ENCODE data around the gene MDM2. TPM values are rescaled to one million over a fixed set of nuclear protein-coding genes. Genes with fewer than 3 reads are reported as not detected.
A peak's percentile ranks its signal among the peaks of the same experiment; 100 is the strongest.

The MDM2 gene
- total RNA-seq, 1 experiment from 2014 or later = 118 TPM

- Mint-ChIP-seq H3K4me3 (ENCODE audit: unreplicated experiment) (no peak overlapping the region), H3K36me3 (ENCODE audit: insufficient read depth, unreplicated experiment) (no peaks in the 10 kb centered on the region), H3K4me1 (ENCODE audit: low read depth, unreplicated experiment) (peaks cover 27% of the 10 kb centered on the region), H3K9me3 (ENCODE audit: unreplicated experiment) (no peaks in the 10 kb centered on the region), H3K27ac (ENCODE audit: unreplicated experiment) (no peak overlapping the region), H3K27me3 (ENCODE audit: insufficient read depth, unreplicated experiment) (no peaks in the 10 kb centered on the region)
- peaks cover 23% of the 10 kb centered on the region for H3K4me1 ChIP-seq
- TF ChIP-seq, protein P1, sequence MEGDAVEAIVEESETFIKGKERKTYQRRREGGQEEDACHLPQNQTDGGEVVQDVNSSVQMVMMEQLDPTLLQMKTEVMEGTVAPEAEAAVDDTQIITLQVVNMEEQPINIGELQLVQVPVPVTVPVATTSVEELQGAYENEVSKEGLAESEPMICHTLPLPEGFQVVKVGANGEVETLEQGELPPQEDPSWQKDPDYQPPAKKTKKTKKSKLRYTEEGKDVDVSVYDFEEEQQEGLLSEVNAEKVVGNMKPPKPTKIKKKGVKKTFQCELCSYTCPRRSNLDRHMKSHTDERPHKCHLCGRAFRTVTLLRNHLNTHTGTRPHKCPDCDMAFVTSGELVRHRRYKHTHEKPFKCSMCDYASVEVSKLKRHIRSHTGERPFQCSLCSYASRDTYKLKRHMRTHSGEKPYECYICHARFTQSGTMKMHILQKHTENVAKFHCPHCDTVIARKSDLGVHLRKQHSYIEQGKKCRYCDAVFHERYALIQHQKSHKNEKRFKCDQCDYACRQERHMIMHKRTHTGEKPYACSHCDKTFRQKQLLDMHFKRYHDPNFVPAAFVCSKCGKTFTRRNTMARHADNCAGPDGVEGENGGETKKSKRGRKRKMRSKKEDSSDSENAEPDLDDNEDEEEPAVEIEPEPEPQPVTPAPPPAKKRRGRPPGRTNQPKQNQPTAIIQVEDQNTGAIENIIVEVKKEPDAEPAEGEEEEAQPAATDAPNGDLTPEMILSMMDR (IDR thresholded peaks at IDR 0.05; ENCODE audit: insufficient read depth in 1 of 2, low read depth in 1 of 2, low read length in 1 of 2, severe bottlenecking in 1 of 2, unreplicated experiment in 1 of 2) = no peak
- intact Hi-C loops (cut with micrococcal nuclease; ENCODE audit: unreplicated experiment) = no loop called here
- H3K36me3 ChIP-seq (ENCODE audit: control insufficient read depth, insufficient read depth, low read length) = no peaks in the 10 kb centered on the region
- BruUV-seq (replicated peaks) = no TSS peak
- ChIA-PET POLR2A (no interaction called here), CTCF (no interaction called here)
- no peaks in the 10 kb centered on the region for H3K9me3 ChIP-seq
- DNase-seq = no peak
- H3K27me3 ChIP-seq (replicated peaks; ENCODE audit: control insufficient read depth, insufficient read depth, low read length) = no peaks in the 10 kb centered on the region
- no peak overlapping the region for H3K4me3 ChIP-seq (ENCODE audit: low read depth, low read length)
Observed at GRCh38 chr12:68785823-68786222, 22.2 kb upstream of the MDM2 start.

- H3K27me3 Mint-ChIP-seq (ENCODE audit: insufficient read depth, unreplicated experiment) = no peaks in the 10 kb centered on the region
- BruUV-seq (replicated peaks) = no TSS peak
- H3K36me3 Mint-ChIP-seq (ENCODE audit: insufficient read depth, unreplicated experiment) = no peaks in the 10 kb centered on the region
- CTCF ChIA-PET = interaction anchor here (0.7 to 1.4 kb wide), 4 partner anchors 20 to 549 kb away, joined by 3 to 7 read pairs (median 6); no protein-coding TSS in a partner anchor
- intact Hi-C loops (cut with micrococcal nuclease; ENCODE audit: unreplicated experiment) = loop anchor here (1.0 kb wide), 2 partner anchors 21 to 43 kb away; partner anchors contain the start of gene MDM2
- no peaks in the 10 kb centered on the region for H3K9me3 ChIP-seq
- no peaks in the 10 kb centered on the region for H3K9me3 Mint-ChIP-seq (ENCODE audit: unreplicated experiment)
- POLR2A ChIA-PET = interaction anchor here (0.6 to 1.4 kb wide), 2 partner anchors 21 to 30 kb away, joined by 4 to 9 read pairs; partner anchors contain the start of gene MDM2
- TF ChIP-seq, protein P1 (IDR thresholded peaks at IDR 0.05; ENCODE audit: insufficient read depth in 1 of 2, low read depth in 1 of 2, low read length in 1 of 2, severe bottlenecking in 1 of 2, unreplicated experiment in 1 of 2) = peak in 1 of 2 experiments; percentile 13
- no peaks in the 10 kb centered on the region for H3K36me3 ChIP-seq (ENCODE audit: control insufficient read depth, insufficient read depth, low read length)
- no peaks in the 10 kb centered on the region for H3K27me3 ChIP-seq (replicated peaks; ENCODE audit: control insufficient read depth, insufficient read depth, low read length)
- no peak overlapping the region for H3K27ac Mint-ChIP-seq (ENCODE audit: unreplicated experiment)
- peaks cover 23% of the 10 kb centered on the region for H3K4me1 ChIP-seq
- DNase-seq = no peak
- peaks cover 27% of the 10 kb centered on the region for H3K4me1 Mint-ChIP-seq (ENCODE audit: low read depth, unreplicated experiment)
- no peak overlapping the region for H3K4me3 ChIP-seq (ENCODE audit: low read depth, low read length)
- H3K4me3 Mint-ChIP-seq (ENCODE audit: unreplicated experiment) = peak overlapping the region; percentile 61
Observed at GRCh38 chr12:68786929-68787328, 21.0 kb upstream of the MDM2 start.

DNA sequence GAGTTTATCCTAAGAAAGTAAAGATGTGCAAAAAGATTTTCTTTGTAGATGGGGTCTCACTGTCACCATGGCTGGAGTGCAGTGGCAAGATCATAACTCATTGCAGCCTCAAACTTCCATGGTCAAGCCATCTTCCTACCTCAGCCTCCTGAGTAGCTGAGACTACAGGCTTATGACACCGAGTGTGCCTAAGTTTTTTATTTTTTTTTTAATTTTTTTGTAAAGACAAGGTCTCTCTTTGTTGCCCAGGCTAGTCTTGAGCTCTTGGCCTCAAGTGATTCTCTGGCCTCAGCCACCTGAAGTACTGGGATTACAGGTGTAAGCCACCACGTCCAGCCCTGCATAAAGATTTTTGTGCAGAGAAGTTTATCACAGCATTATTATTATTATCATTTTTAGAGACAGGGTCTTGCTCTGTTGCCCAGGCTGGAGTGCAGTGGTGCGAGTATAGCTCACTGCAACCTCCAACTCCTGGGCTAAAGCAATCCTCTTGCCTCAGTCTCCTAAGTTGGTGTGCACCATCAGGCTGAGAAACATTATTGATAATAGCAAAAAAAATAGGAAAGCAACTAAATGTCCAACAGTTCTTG, 19.3 kb upstream of the MDM2 start:
- CTCF ChIA-PET = no interaction called here
- intact Hi-C loops (cut with micrococcal nuclease; ENCODE audit: unreplicated experiment) = loop anchor here (1.0 kb wide), 1 partner anchor 16 kb away; no protein-coding TSS in a partner anchor

More for the DNA sequence above, 19.3 kb upstream of the MDM2 start:
- Mint-ChIP-seq H3K9me3 (ENCODE audit: unreplicated experiment) (no peaks in the 10 kb centered on the region), H3K27ac (ENCODE audit: unreplicated experiment) (no peak overlapping the region), H3K4me3 (ENCODE audit: unreplicated experiment) (no peak overlapping the region), H3K27me3 (ENCODE audit: insufficient read depth, unreplicated experiment) (no peaks in the 10 kb centered on the region), H3K4me1 (ENCODE audit: low read depth, unreplicated experiment) (peaks cover 23% of the 10 kb centered on the region), H3K36me3 (ENCODE audit: insufficient read depth, unreplicated experiment) (no peaks in the 10 kb centered on the region)
- DNase-seq = no peak
- TF ChIP-seq, protein P1 (IDR thresholded peaks at IDR 0.05; ENCODE audit: insufficient read depth in 1 of 2, low read depth in 1 of 2, low read length in 1 of 2, severe bottlenecking in 1 of 2, unreplicated experiment in 1 of 2) = no peak
- Histone ChIP-seq H3K9me3 (no peaks in the 10 kb centered on the region), H3K27me3 (replicated peaks; ENCODE audit: control insufficient read depth, insufficient read depth, low read length) (no peaks in the 10 kb centered on the region), H3K4me3 (ENCODE audit: low read depth, low read length) (no peak overlapping the region), H3K4me1 (peaks cover 29% of the 10 kb centered on the region), H3K36me3 (ENCODE audit: control insufficient read depth, insufficient read depth, low read length) (no peaks in the 10 kb centered on the region)
- POLR2A ChIA-PET = no interaction called here
- no TSS peak for BruUV-seq (replicated peaks)

Measured in Caco-2 (cell line).